SK-N-SH (cell line): ENCODE results near the gene NSUN2. TPM values are rescaled to one million over a fixed set of nuclear protein-coding genes. Genes with fewer than 3 reads are reported as not detected.

Source experiments
- CTCF ChIA-PET: fragments of 300-600, 350-600 bp; formaldehyde crosslinking; extraction: SDS; loops from one replicate; lab custom pipeline; 2021; lab: Yijun Ruan, JAX
- POLR2A ChIA-PET: fragments of 350-600 bp; sonication (Branson Sonifier 250); formaldehyde crosslinking; extraction: SDS; loops from one replicate; lab custom pipeline; 2020; ENCODE audit warnings: antibody characterized with exemption, inconsistent platforms; lab: Yijun Ruan, JAX
- DNase-seq: peaks from one replicate; pipeline ENCODE4 v3.0.0; 2012
- H2AFZ ChIP-seq: fragments of 200-600 bp; sonication (generic); 2 replicates; pipeline ENCODE4 v1.8.1; 2016; ENCODE audit warnings: antibody characterized with exemption, mild to moderate bottlenecking, low read depth
- H3F3A ChIP-seq: fragments of 200-600 bp; sonication (generic); replicated peaks from 2 replicates; pipeline ENCODE3; 2016; ENCODE audit warnings: antibody characterized with exemption, mild to moderate bottlenecking; ENCODE audit not compliant: insufficient read depth
- H3K27ac ChIP-seq, 2 experiments: fragments of 200-500 bp in 1 of 2; fragments of 200-600 bp in 1 of 2; sonication (Bioruptor generic) in 1 of 2; sonication (generic), shearing (Covaris generic) in 1 of 2; 2 replicates each; pipeline versions ENCODE4 v1.5.1 to v1.6.1; 2014 to 2016; ENCODE audit warnings: low read depth in 2 of 2, inconsistent platforms in 1 of 2, low read length in 1 of 2, mild to moderate bottlenecking in 1 of 2, mixed read lengths in 1 of 2
- H3K27me3 ChIP-seq: fragments of 200-600 bp; sonication (generic), shearing (Covaris generic); 2 replicates; pipeline ENCODE4 v1.6.1; 2016; ENCODE audit warnings: mixed run types; ENCODE audit not compliant: insufficient read depth
- H3K36me3 ChIP-seq, 2 experiments: fragments of 200-500 bp in 1 of 2; fragments of 200-600 bp in 1 of 2; sonication (Bioruptor generic) in 1 of 2; sonication (generic) in 1 of 2; replicated peaks in 1 of 2; 2 replicates each; pipeline versions ENCODE3 to v1.5.1; 2014 to 2016; ENCODE audit warnings: low read length in 1 of 2, mild to moderate bottlenecking in 1 of 2; ENCODE audit not compliant: insufficient read depth in 2 of 2, control insufficient read depth in 1 of 2
- H3K4me1 ChIP-seq, 2 experiments: fragments of 200-500 bp in 1 of 2; fragments of 200-600 bp in 1 of 2; sonication (Bioruptor generic) in 1 of 2; sonication (generic), shearing (Covaris generic) in 1 of 2; 2 replicates each; pipeline versions ENCODE4 v1.5.1 to v1.6.1; 2014 to 2016; ENCODE audit warnings: low read depth in 1 of 2, low read length in 1 of 2, mixed run types in 1 of 2; ENCODE audit not compliant: insufficient read depth in 2 of 2, control insufficient read depth in 1 of 2
- H3K4me2 ChIP-seq: fragments of 200-600 bp; sonication (generic), shearing (Covaris generic); 2 replicates; pipeline ENCODE4 v1.6.1; 2017; ENCODE audit warnings: mixed run types
- H3K4me3 ChIP-seq, 2 experiments: fragments of 200-500 bp in 1 of 2; fragments of 200-600 bp in 1 of 2; sonication (Bioruptor generic) in 1 of 2; sonication (generic), shearing (Covaris generic) in 1 of 2; 2 replicates each; pipeline versions ENCODE4 v1.5.1 to v1.8.1; 2014 to 2016; ENCODE audit warnings: low read depth in 2 of 2, inconsistent platforms in 1 of 2, low read length in 1 of 2, mild to moderate bottlenecking in 1 of 2, mixed read lengths in 1 of 2, moderate library complexity in 1 of 2
- H3K79me2 ChIP-seq: fragments of 200-600 bp; sonication (generic); 2 replicates; pipeline ENCODE4 v1.8.1; 2017; ENCODE audit warnings: mild to moderate bottlenecking; ENCODE audit not compliant: insufficient read depth
- H3K9ac ChIP-seq: fragments of 200-600 bp; sonication (generic); 2 replicates; pipeline ENCODE4 v1.6.1; 2017; ENCODE audit warnings: mixed run types
- H3K9me2 ChIP-seq: fragments of 200-600 bp; sonication (generic); 2 replicates; pipeline ENCODE4 v1.6.1; 2017; ENCODE audit warnings: mixed run types
- H3K9me3 ChIP-seq: fragments of 200-600 bp; sonication (generic); 2 replicates; pipeline ENCODE4 v1.6.1; 2017; ENCODE audit warnings: mixed run types, mild to moderate bottlenecking, moderate library complexity
- H4K20me1 ChIP-seq: fragments of 200-600 bp; sonication (generic); 2 replicates; pipeline ENCODE4 v1.6.1; 2017; ENCODE audit warnings: mild to moderate bottlenecking, mixed run types; ENCODE audit not compliant: insufficient read depth
- CHD2 ChIP-seq: fragments of 150-350 bp; IDR thresholded peaks from 2 replicates; pipeline ENCODE4 v1.6.1; 2018; ENCODE audit warnings: low read length; ENCODE audit not compliant: partially characterized antibody
- ELF1 ChIP-seq: IDR thresholded peaks from 2 replicates; pipeline ENCODE4 v1.4.0; 2012
- EP300 ChIP-seq, 2 experiments: IDR thresholded peaks; 2 replicates each; pipeline versions ENCODE4 v1.4.0 to v1.6.1; 2012; ENCODE audit warnings: borderline replicate concordance in 1 of 2, low read depth in 1 of 2, low read length in 1 of 2
- EZH2phosphoT487 ChIP-seq: fragments of 200-600 bp; sonication (generic); IDR thresholded peaks from 2 replicates; pipeline ENCODE4 v1.6.1; 2017; ENCODE audit warnings: low read depth, mixed run types, mild to moderate bottlenecking, antibody characterized with exemption, moderate library complexity, borderline replicate concordance
- FOSL2 ChIP-seq: IDR thresholded peaks from 2 replicates; pipeline ENCODE4 v1.4.0; 2012; ENCODE audit warnings: low read depth, mild to moderate bottlenecking, moderate library complexity, borderline replicate concordance
- FOXJ3 ChIP-seq: sonication (generic); formaldehyde crosslinking; IDR thresholded peaks from 2 replicates; pipeline ENCODE4 v1.5.1; 2020; ENCODE audit warnings: mild to moderate bottlenecking, missing genetic modification reagents
- FOXM1 ChIP-seq: IDR thresholded peaks from 2 replicates; pipeline ENCODE4 v1.4.0; 2012; ENCODE audit warnings: low read depth, mild to moderate bottlenecking
- GABPA ChIP-seq: IDR thresholded peaks from 2 replicates; pipeline ENCODE4 v1.4.0; 2012; ENCODE audit warnings: low read depth, mild to moderate bottlenecking
- GATA2 ChIP-seq: sonication (generic); formaldehyde crosslinking; IDR thresholded peaks from 2 replicates; pipeline ENCODE4 v1.5.0; 2020; ENCODE audit warnings: mild to moderate bottlenecking, missing genetic modification reagents
- JUND ChIP-seq: IDR thresholded peaks from 2 replicates; pipeline ENCODE4 v1.4.0; 2012
- RAD21 ChIP-seq: IDR thresholded peaks from 2 replicates; pipeline ENCODE4 v1.6.1; 2012; ENCODE audit warnings: mild to moderate bottlenecking, low read length
- RCOR1 ChIP-seq: fragments of 150-350 bp; IDR thresholded peaks from 2 replicates; pipeline ENCODE4 v1.6.1; 2017; ENCODE audit warnings: antibody characterized with exemption, low read length
- REST ChIP-seq: IDR thresholded peaks from 2 replicates; pipeline ENCODE4 v1.6.1; 2012; ENCODE audit warnings: mild to moderate bottlenecking, low read depth, low read length, moderate library complexity
- RFX5 ChIP-seq: IDR thresholded peaks from 2 replicates; pipeline ENCODE4 v1.6.1; 2012; ENCODE audit warnings: mild to moderate bottlenecking, improper control_type of control experiment, low read length
- RXRA ChIP-seq: IDR thresholded peaks from 2 replicates; pipeline ENCODE4 v1.4.0; 2012; ENCODE audit warnings: low read depth, mild to moderate bottlenecking, borderline replicate concordance
- SIN3A ChIP-seq: IDR thresholded peaks from 2 replicates; pipeline ENCODE4 v1.6.1; 2012; ENCODE audit warnings: low read depth, mild to moderate bottlenecking, low read length, moderate library complexity, borderline replicate concordance
- SMC3 ChIP-seq: IDR thresholded peaks from 2 replicates; pipeline ENCODE4 v1.6.1; 2012; ENCODE audit warnings: low read depth, low read length, improper control_type of control experiment
- TCF12 ChIP-seq: IDR thresholded peaks from 2 replicates; pipeline ENCODE4 v1.4.0; 2012
- TEAD4 ChIP-seq: IDR thresholded peaks from 2 replicates; pipeline ENCODE4 v1.4.0; 2012; ENCODE audit warnings: mild to moderate bottlenecking, borderline replicate concordance; ENCODE audit not compliant: insufficient read depth
- YY1 ChIP-seq: IDR thresholded peaks from 2 replicates; pipeline ENCODE4 v1.4.0; 2012; ENCODE audit warnings: low read depth, mild to moderate bottlenecking
- WGBS: methylation state at CpG from one replicate; pipeline ENCODE4 v1.1.6; 2017; ENCODE audit warnings: low lambda C conversion rate; 5-methylcytosine and 5-hydroxymethylcytosine counted together
- polyA plus RNA-seq, 3 experiments: library from polyadenylated mRNA; depleted of rRNA; stranded (reverse); fragments of >200 nt; gene quantifications; 2 replicates each; pipeline ENCODE4 v1.2.3, GENCODE V29; 2012
- TF ChIP-seq, protein P1 (sequence below): IDR thresholded peaks from 2 replicates; pipeline ENCODE4; 2012
- TF ChIP-seq, protein P2 (sequence below): IDR thresholded peaks from 2 replicates; pipeline ENCODE4 v1.4.0; 2012; ENCODE audit warnings: low read depth, borderline replicate concordance
- TF ChIP-seq, protein P3 (sequence below): IDR thresholded peaks from 2 replicates; pipeline ENCODE4 v1.4.0; 2012; ENCODE audit warnings: low read depth
- TF ChIP-seq, protein P4 (sequence below): fragments of 150-350 bp; IDR thresholded peaks from 2 replicates; pipeline ENCODE4 v1.6.1; 2017; ENCODE audit warnings: antibody characterized with exemption, low read length, low read depth, borderline replicate concordance

NSUN2 gene
- polyA plus RNA-seq, 1 of the 3 experiments (the other 2 are of a cell fraction): 78.9 TPM

DNA sequence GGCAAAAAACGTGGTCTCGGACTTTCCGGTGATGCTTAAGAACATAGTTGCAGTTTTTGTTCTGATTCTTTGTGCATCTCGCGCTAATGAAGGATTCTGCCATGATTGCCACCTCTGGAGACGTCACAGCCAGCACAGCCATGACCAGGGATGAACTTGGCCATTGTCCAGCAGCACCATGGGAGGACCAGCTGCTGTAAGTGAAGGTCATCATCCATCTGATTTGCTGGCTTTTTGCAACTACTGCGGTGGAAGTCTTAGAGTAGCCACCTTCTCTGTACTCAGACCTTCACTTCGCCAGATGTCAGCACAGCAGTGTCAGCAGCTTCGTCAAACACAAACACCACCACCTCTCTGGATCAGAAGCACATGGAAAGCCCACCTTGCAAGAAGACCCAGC is 45.7 kb downstream of the NSUN2 start:
- Histone ChIP-seq H3K9me2 (no peaks in the 10 kb centered on the region), H3K4me1 (peaks cover 3 to 19% of the 10 kb centered on the region in 2 experiments; a peak in 1 of 4 replicates), H3K36me3 (no peaks in the 10 kb centered on the region), H3K4me3 (no peak overlapping the region), H3K9ac (no peak overlapping the region), H3K27ac (no peak overlapping the region), H3K79me2 (no peaks in the 10 kb centered on the region), H3K9me3 (no peaks in the 10 kb centered on the region), H4K20me1 (no peaks in the 10 kb centered on the region), H3K4me2 (no peak overlapping the region), H3K27me3 (no peaks in the 10 kb centered on the region), H3F3A (no peaks in the 10 kb centered on the region), H2AFZ (no peak overlapping the region)
- TF ChIP-seq RXRA (no peak), FOSL2 (no peak), RAD21 (no peak), ELF1 (no peak), FOXJ3 (CRISPR knock-in tag) (no peak), FOXM1 (no peak), SIN3A (no peak), GABPA (no peak), RCOR1 (no peak), YY1 (no peak), EP300 (IDR thresholded peaks at IDR 0.05; ENCODE audit: borderline replicate concordance in 1 of 2, low read depth in 1 of 2, low read length in 1 of 2) (no peak), TEAD4 (no peak), SMC3 (no peak), TCF12 (no peak), EZH2phosphoT487 (no peak)
- TF ChIP-seq, protein P1, sequence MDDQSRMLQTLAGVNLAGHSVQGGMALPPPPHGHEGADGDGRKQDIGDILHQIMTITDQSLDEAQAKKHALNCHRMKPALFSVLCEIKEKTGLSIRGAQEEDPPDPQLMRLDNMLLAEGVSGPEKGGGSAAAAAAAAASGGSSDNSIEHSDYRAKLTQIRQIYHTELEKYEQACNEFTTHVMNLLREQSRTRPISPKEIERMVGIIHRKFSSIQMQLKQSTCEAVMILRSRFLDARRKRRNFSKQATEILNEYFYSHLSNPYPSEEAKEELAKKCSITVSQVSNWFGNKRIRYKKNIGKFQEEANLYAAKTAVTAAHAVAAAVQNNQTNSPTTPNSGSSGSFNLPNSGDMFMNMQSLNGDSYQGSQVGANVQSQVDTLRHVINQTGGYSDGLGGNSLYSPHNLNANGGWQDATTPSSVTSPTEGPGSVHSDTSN: no peak
- TF ChIP-seq, protein P2, sequence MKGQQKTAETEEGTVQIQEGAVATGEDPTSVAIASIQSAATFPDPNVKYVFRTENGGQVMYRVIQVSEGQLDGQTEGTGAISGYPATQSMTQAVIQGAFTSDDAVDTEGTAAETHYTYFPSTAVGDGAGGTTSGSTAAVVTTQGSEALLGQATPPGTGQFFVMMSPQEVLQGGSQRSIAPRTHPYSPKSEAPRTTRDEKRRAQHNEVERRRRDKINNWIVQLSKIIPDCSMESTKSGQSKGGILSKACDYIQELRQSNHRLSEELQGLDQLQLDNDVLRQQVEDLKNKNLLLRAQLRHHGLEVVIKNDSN: no peak
- TF ChIP-seq, protein P3, sequence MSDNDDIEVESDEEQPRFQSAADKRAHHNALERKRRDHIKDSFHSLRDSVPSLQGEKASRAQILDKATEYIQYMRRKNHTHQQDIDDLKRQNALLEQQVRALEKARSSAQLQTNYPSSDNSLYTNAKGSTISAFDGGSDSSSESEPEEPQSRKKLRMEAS: no peak
- WGBS: 76% methylated on average over 8 of the region's 9 CpGs
- CTCF ChIA-PET: interaction anchor here (1.6 kb wide), 1 partner anchor 10 kb away, joined by 5 read pairs; no protein-coding TSS in a partner anchor
- DNase-seq: no peak
- POLR2A ChIA-PET: no interaction called here

DNA sequence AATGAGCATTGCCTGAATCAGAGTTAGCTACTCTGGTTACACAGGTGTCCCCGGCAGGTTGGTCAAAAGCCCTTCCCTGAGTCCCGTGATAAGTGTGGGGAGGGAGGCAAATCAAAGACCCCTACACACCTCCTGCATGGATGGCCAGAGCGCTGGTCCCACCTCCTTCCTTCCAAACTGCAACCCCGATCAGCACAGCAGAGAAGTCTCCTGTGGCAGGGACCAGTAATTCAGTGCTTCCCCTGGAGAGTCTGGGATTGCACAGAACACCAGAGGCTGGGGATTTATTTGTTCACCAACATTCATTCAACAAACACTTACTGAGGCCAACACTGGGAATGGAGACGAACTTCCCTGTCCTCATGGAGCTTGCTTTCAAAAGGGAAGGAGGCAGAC is 46.2 kb downstream of the NSUN2 start:
- H3K79me2 ChIP-seq: no peaks in the 10 kb centered on the region
- no peaks in the 10 kb centered on the region for H3F3A ChIP-seq
- 50% methylated on average over 5 of the region's 5 CpGs for WGBS
- no peaks in the 10 kb centered on the region for H3K36me3 ChIP-seq
- no peaks in the 10 kb centered on the region for H3K9me3 ChIP-seq
- H3K4me2 ChIP-seq: no peak overlapping the region
- H4K20me1 ChIP-seq: no peaks in the 10 kb centered on the region
- DNase-seq: no peak
- H3K9me2 ChIP-seq: no peaks in the 10 kb centered on the region
- H2AFZ ChIP-seq: no peak overlapping the region
- CTCF ChIA-PET: interaction anchor here (1.6 kb wide), 1 partner anchor 10 kb away, joined by 5 read pairs; no protein-coding TSS in a partner anchor
- no peak overlapping the region for H3K27ac ChIP-seq
- POLR2A ChIA-PET: no interaction called here
- no peak overlapping the region for H3K9ac ChIP-seq
- H3K4me1 ChIP-seq: peaks cover 8 to 19% of the 10 kb centered on the region in 2 experiments; a peak in 1 of 4 replicates
- H3K4me3 ChIP-seq: no peak overlapping the region
- no peaks in the 10 kb centered on the region for H3K27me3 ChIP-seq
- TF ChIP-seq RCOR1: no peak
- TF ChIP-seq ELF1: no peak
- TF ChIP-seq RXRA: no peak
- no peak for TF ChIP-seq JUND
- no peak for TF ChIP-seq REST
- TF ChIP-seq RFX5: no peak
- TF ChIP-seq, protein P4, sequence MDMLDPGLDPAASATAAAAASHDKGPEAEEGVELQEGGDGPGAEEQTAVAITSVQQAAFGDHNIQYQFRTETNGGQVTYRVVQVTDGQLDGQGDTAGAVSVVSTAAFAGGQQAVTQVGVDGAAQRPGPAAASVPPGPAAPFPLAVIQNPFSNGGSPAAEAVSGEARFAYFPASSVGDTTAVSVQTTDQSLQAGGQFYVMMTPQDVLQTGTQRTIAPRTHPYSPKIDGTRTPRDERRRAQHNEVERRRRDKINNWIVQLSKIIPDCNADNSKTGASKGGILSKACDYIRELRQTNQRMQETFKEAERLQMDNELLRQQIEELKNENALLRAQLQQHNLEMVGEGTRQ: no peak
- TF ChIP-seq FOXM1: no peak
- TF ChIP-seq GATA2 (CRISPR knock-in tag): no peak
- no peak for TF ChIP-seq CHD2
- TF ChIP-seq RAD21: no peak
